Activated CD8-positive, alpha-beta memory T cell treated with anti-CD3 and anti-CD28 coated beads, Interleukin-2, amount 50 U/mL, for 1 hour (primary cell): ENCODE measurements around the gene NSMF.
"Not testable (repeated sequence)": the region's sequence is repeated elsewhere in the genome, so short reads cannot be mapped to it uniquely, and the experiment has no call there.

Source experiments
- DNase-seq: peaks from one replicate; pipeline ENCODE4 v3.0.0-alpha.2; 2020; ENCODE audit errors: extremely low read depth

NSMF gene

GRCh38 chr9:137457406-137458193, 1.5 kb downstream of the NSMF start:
- DNase-seq: no peak

- no peak for DNase-seq
These were observed 2.2 kb downstream of the NSMF start for GRCh38 chr9:137456864-137457405.

- DNase-seq: no peak
These were observed 2.9 kb downstream of the NSMF start for GRCh38 chr9:137456061-137456863.

- DNase-seq: no peak
These were observed 3.7 kb downstream of the NSMF start for GRCh38 chr9:137455359-137455991.

- DNase-seq: no peak
These were observed 4.4 kb downstream of the NSMF start for GRCh38 chr9:137454597-137455358.

GRCh38 chr9:137454145-137454596, 5.0 kb downstream of the NSMF start:
- no peak for DNase-seq

GRCh38 chr9:137453643-137454081, 5.5 kb downstream of the NSMF start:
- no peak for DNase-seq

GRCh38 chr9:137452761-137453642, 6.1 kb downstream of the NSMF start:
- DNase-seq: no peak

- DNase-seq: no peak
These were observed 7.0 kb downstream of the NSMF start for GRCh38 chr9:137452006-137452760.

- DNase-seq: not testable (repeated sequence)
These were observed 7.7 kb downstream of the NSMF start for GRCh38 chr9:137451264-137452005.

GRCh38 chr9:137450539-137451222, 8.5 kb downstream of the NSMF start:
- DNase-seq: peak; percentile 39

GRCh38 chr9:137449931-137450538, 9.1 kb downstream of the NSMF start:
- DNase-seq: peak; percentile 22

GRCh38 chr9:137449081-137449844, 9.9 kb downstream of the NSMF start:
- no peak for DNase-seq

- DNase-seq: no peak
These were observed 10.6 kb downstream of the NSMF start for GRCh38 chr9:137448602-137448962.

GRCh38 chr9:137447722-137448601, 11.2 kb downstream of the NSMF start:
- DNase-seq: no peak

- no peak for DNase-seq
These were observed 12.2 kb downstream of the NSMF start for GRCh38 chr9:137446851-137447471.
